Endothelial cell of umbilical vein (primary cell): ENCODE measurements around the gene CCDC167. TPM values are rescaled to one million over a fixed set of nuclear protein-coding genes. Genes with fewer than 3 reads are reported as not detected.

Source experiments
- BruUV-seq: library from RNA; stranded (reverse); fragments of 400-500 nt; replicated peaks from 2 replicates; lab custom pipeline; 2021; lab: Mats Ljungman, UMichigan
- CTCF ChIA-PET: fragments of 300-600, 350-600 bp; sonication (Branson Sonifier 250); formaldehyde crosslinking; loops from one replicate; lab custom pipeline; 2021; ENCODE audit warnings: antibody characterized with exemption, inconsistent platforms; lab: Charles Lee
- POLR2A ChIA-PET: fragments of 300-600, 350-600 bp; sonication (Branson Sonifier 250); formaldehyde crosslinking; loops from one replicate; lab custom pipeline; 2021; ENCODE audit warnings: antibody characterized with exemption, inconsistent platforms; lab: Charles Lee
- DNase-seq: peaks from one replicate; pipeline ENCODE4 v3.0.0-alpha.2; 2011; ENCODE audit warnings: low read depth, low spot score
- FAIRE-seq: peaks from 2 replicates; lab custom pipeline; 2011; peaks lifted over from hg19 to GRCh38; lab: Jason Lieb, UNC
- H2AFZ ChIP-seq: 2 replicates; pipeline ENCODE4 v1.6.0; 2012; ENCODE audit warnings: low read depth, low read length, control low read depth, inconsistent platforms
- H3K27ac ChIP-seq: 2 replicates; pipeline ENCODE4 v1.5.1; 2011; ENCODE audit warnings: low read depth, mild to moderate bottlenecking, control low read depth, low read length, moderate library complexity; ENCODE audit not compliant: insufficient read depth
- H3K27me3 ChIP-seq, 2 experiments: 2 replicates each; pipeline versions ENCODE4 v1.6.0 to v1.6.1; 2011; ENCODE audit warnings: low read length in 2 of 2, mixed read lengths in 1 of 2; ENCODE audit not compliant: control insufficient read depth in 2 of 2, insufficient read depth in 2 of 2
- H3K36me3 ChIP-seq, 2 experiments: 2 replicates in 1 of 2; 3 replicates in 1 of 2; pipeline ENCODE4 v1.5.1; 2011; ENCODE audit warnings: low read length in 2 of 2, mild to moderate bottlenecking in 1 of 2, moderate library complexity in 1 of 2; ENCODE audit not compliant: control insufficient read depth in 2 of 2, insufficient read depth in 2 of 2; ENCODE audit errors: extremely low read depth in 1 of 2
- H3K4me1 ChIP-seq: 3 replicates; pipeline ENCODE4 v1.5.1; 2011; ENCODE audit warnings: mild to moderate bottlenecking, low read length; ENCODE audit not compliant: control insufficient read depth, insufficient read depth; ENCODE audit errors: extremely low read depth
- H3K4me2 ChIP-seq: 2 replicates; pipeline ENCODE4 v1.6.1; 2011; ENCODE audit warnings: low read length, control low read depth, mixed read lengths; ENCODE audit not compliant: insufficient read depth
- H3K4me3 ChIP-seq, 3 experiments: fragments of 200-600 bp in 1 of 3; sonication (generic), shearing (Covaris generic) in 1 of 3; replicated peaks in 1 of 3; 2 replicates each; pipeline ENCODE4 v1.5.1; 2011 to 2016; ENCODE audit warnings: control low read depth in 3 of 3, low read length in 3 of 3, mild to moderate bottlenecking in 2 of 3, inconsistent platforms in 1 of 3, low read depth in 1 of 3, moderate library complexity in 1 of 3; ENCODE audit not compliant: insufficient read depth in 1 of 3
- H3K79me2 ChIP-seq: 2 replicates; pipeline ENCODE4 v1.6.0; 2012; ENCODE audit warnings: low read length, inconsistent platforms; ENCODE audit not compliant: control insufficient read depth, insufficient read depth
- H3K9ac ChIP-seq: replicated peaks from 2 replicates; pipeline ENCODE3; 2011; ENCODE audit warnings: low read length, control low read depth; ENCODE audit not compliant: insufficient read depth; ENCODE audit errors: extremely low read depth
- H3K9me1 ChIP-seq: replicated peaks from 3 replicates; pipeline ENCODE4 v1.6.0; 2011; ENCODE audit warnings: mild to moderate bottlenecking, low read length; ENCODE audit not compliant: control insufficient read depth, insufficient read depth; ENCODE audit errors: extremely low read depth
- H3K9me3 ChIP-seq: replicated peaks from 2 replicates; pipeline ENCODE4 v1.5.1; 2012; ENCODE audit warnings: low read length, inconsistent platforms; ENCODE audit not compliant: control insufficient read depth, insufficient read depth
- H4K20me1 ChIP-seq: replicated peaks from 2 replicates; pipeline ENCODE3; 2011; ENCODE audit warnings: mild to moderate bottlenecking, low read length; ENCODE audit not compliant: control insufficient read depth, insufficient read depth; ENCODE audit errors: extremely low read depth
- CTCF ChIP-seq, 2 donors: IDR thresholded peaks; 1 replicate in 1 of 2; 2 replicates in 1 of 2; pipeline ENCODE4 v1.5.1; 2011; ENCODE audit warnings: low read length in 2 of 2, mild to moderate bottlenecking in 2 of 2, moderate library complexity in 2 of 2, control low read depth in 1 of 2, inconsistent platforms in 1 of 2, low read depth in 1 of 2; ENCODE audit not compliant: insufficient read depth in 1 of 2; ENCODE audit errors: extremely low read depth in 1 of 2
- EZH2 ChIP-seq: IDR thresholded peaks from 2 replicates; pipeline ENCODE4 v1.6.1; 2012; ENCODE audit warnings: borderline replicate concordance, low read depth, mild to moderate bottlenecking, moderate library complexity, low read length, inconsistent platforms; ENCODE audit not compliant: severe bottlenecking
- FOS ChIP-seq: IDR thresholded peaks from 2 replicates; pipeline ENCODE4 v1.6.1; 2011; ENCODE audit warnings: mild to moderate bottlenecking, low read length, moderate library complexity, borderline replicate concordance; ENCODE audit not compliant: insufficient read depth
- GATA2 ChIP-seq: IDR thresholded peaks from 2 replicates; pipeline ENCODE4 v1.7.0; 2011; ENCODE audit warnings: low read depth, mild to moderate bottlenecking, moderate library complexity, mixed read lengths, low read length; ENCODE audit not compliant: insufficient read length, insufficient read depth
- JUN ChIP-seq: IDR thresholded peaks from 2 replicates; pipeline ENCODE4 v1.6.1; 2011; ENCODE audit warnings: borderline replicate concordance, low read depth; ENCODE audit not compliant: insufficient read length, insufficient read depth
- MYC ChIP-seq: IDR thresholded peaks from one replicate; pipeline ENCODE4 v1.6.1; 2011; ENCODE audit warnings: mild to moderate bottlenecking, low read depth, low read length
- POLR2A ChIP-seq: IDR thresholded peaks from 2 replicates; pipeline ENCODE4 v1.6.1; 2012; ENCODE audit warnings: low read depth, mild to moderate bottlenecking, control low read depth, low read length
- POLR2AphosphoS5 ChIP-seq: IDR thresholded peaks from 2 replicates; pipeline ENCODE4 v1.6.1; 2012; ENCODE audit warnings: low read depth, mild to moderate bottlenecking, control low read depth, low read length, moderate library complexity; ENCODE audit not compliant: insufficient read depth
- dilution Hi-C: fragments of 300-500 bp; cut with MboI; formaldehyde crosslinking; loops from one replicate; pipeline ENCODE4 v1.15.0; 2019; ENCODE audit warnings: low sequenced_read_pairs; ENCODE audit not compliant: extremely low pct_ligation_motif_present
- intact Hi-C: fragments of 100-400 bp; cut with micrococcal nuclease; formaldehyde crosslinking; loops from one replicate; pipeline ENCODE4 v1.10.0; 2022
- polyA plus RNA-seq, 4 experiments: library from polyadenylated mRNA; depleted of rRNA in 3 of 4; stranded (reverse) in 3 of 4; unstranded in 1 of 4; fragments of >200 nt; gene quantifications; 2 replicates each; pipeline versions ENCODE4 v1.2.1 to v1.2.3, GENCODE V29; 2011 to 2012; ENCODE audit warnings: missing spikeins in 1 of 4
- total RNA-seq: library from RNA; stranded (reverse); gene quantifications from 2 replicates; pipeline ENCODE4 v1.2.3, GENCODE V29; 2021
- TF ChIP-seq, protein P1 (sequence below): IDR thresholded peaks from 2 replicates; pipeline ENCODE4 v1.6.1; 2011; ENCODE audit not compliant: insufficient read depth, insufficient read length

The CCDC167 gene
- total and polyA plus RNA-seq, 2 donors (not counting 3 experiments of a cell fraction or from before 2014, with no cell fraction given): 46.6 to 105 TPM

GRCh38 chr6:37544530-37544929 is 44.8 kb upstream of the CCDC167 start:
- ChIA-PET POLR2A (no interaction called here), CTCF (interaction anchor here (1.7 kb wide), 1 partner anchor 10 kb away, joined by 6 read pairs; no protein-coding TSS in a partner anchor)
- TF ChIP-seq POLR2A: no peak
- no peak for TF ChIP-seq EZH2
- no peak for TF ChIP-seq JUN
- TF ChIP-seq, protein P1, sequence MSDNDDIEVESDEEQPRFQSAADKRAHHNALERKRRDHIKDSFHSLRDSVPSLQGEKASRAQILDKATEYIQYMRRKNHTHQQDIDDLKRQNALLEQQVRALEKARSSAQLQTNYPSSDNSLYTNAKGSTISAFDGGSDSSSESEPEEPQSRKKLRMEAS: no peak
- no peak for TF ChIP-seq CTCF (IDR thresholded peaks at IDR 0.05; ENCODE audit: extremely low read depth in 1 of 2, insufficient read depth in 1 of 2, low read depth in 1 of 2, low read length in 2 of 2)
- TF ChIP-seq POLR2AphosphoS5: no peak
- no peak for TF ChIP-seq GATA2
- no peak for TF ChIP-seq MYC
- no peak for TF ChIP-seq FOS
- Histone ChIP-seq H4K20me1 (no peaks in the 10 kb centered on the region), H3K9ac (no peak overlapping the region), H3K27me3 (no peaks in the 10 kb centered on the region), H3K4me3 (no peak overlapping the region), H2AFZ (no peak overlapping the region), H3K4me2 (no peak overlapping the region), H3K79me2 (no peaks in the 10 kb centered on the region), H3K27ac (no peak overlapping the region), H3K36me3 (no peaks in the 10 kb centered on the region), H3K9me3 (no peaks in the 10 kb centered on the region), H3K4me1 (peaks cover 12% of the 10 kb centered on the region), H3K9me1 (no peaks in the 10 kb centered on the region)
- FAIRE-seq (no peak), DNase-seq (no peak)
- dilution Hi-C loops (no loop called here), intact Hi-C loops (no loop called here)
- BruUV-seq: no TSS peak
